ENCODE measurements around the gene PLD2.
A peak's percentile ranks its signal among the peaks of the same experiment; 100 is the strongest.
"Not testable (repeated sequence)": the region's sequence is repeated elsewhere in the genome, so short reads cannot be mapped to it uniquely, and the experiment has no call there.

Gene PLD2

DNA sequence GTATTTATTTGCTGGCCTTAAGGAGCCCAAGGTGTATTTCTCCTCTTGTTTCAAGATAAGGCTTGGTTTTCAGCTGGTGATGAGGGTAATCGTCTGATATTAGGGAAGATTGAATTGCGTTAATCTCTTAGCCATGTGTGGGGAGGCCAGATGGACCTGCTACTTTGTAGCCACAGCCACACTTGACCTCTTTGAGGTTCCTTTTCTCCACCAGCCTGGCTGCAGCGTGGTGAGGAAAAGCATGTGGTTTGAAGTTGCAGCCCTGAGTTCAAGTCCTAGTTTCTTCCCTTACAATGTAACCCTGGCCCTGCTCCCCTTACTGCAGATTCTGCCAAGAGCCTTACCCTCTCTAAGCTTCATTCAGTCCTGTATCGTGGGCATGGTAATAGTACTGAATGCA, 29.3 kb downstream of the PLD2 start:
- DNase-seq (ENCODE audit: low spot score), result no peak

DNA sequence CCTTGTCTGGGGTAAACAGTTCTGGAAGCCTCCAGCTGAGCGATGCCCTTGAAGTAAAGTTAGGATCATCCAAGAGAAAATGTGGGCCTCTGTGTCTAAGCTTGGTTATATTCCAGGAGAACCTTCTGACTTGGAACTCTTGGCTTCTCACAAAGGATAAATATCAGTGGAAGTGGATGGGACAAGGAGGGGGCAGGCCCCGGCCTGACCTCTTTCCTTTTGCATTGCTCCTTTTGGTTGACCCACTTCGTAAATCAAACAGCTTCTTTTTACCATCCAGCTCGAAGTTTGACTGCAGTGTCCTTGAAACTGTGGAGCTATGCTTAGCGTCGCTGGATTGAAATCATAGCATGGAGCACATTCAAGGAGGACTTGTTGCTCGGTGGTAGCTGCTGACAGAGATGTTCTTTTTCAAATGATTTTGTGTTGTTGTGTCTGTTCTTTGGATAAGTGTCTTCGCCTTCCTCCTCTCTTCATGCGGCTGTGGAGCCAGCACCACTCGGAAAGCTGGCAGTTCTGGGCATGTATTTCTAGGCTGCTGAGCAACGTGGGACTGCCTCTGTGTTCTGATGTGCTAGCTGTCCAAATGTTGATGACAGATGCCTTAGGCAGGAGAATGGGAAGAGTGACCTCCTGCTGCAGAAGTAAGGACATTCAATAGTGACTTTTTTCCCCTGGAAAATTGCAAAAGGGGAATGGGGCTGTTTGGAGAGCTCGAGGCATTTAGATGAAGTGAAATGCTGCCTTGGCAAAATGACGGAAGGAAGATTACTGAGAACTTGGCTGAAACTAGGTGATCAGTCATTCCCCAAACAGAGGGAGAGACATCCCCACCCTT, 30.7 kb downstream of the PLD2 start:
- no peak for DNase-seq (ENCODE audit: low spot score)

DNA sequence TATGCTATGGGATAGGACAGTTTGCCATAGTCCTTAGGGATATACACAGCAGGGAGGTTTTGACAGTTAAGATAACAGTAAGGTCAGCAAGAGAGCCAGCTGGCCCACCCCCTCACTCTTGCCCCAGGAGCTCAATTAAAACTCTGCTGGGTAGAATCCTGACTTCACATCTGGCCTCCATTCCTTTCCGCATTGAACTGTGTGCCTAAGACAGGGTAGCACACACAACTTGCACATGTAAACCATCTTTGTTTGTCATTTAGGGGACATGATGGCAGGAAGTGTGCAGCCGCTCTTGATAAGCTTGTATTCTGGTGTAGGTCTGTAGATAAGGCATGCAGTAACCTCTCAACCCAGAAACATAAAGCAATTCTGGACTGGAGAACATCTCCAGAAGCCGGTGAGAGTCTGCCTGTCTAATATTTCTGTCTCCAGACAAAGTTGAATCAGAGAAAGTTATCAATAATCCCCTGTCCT, 31.4 kb downstream of the PLD2 start:
- DNase-seq (ENCODE audit: low spot score), result no peak

DNA sequence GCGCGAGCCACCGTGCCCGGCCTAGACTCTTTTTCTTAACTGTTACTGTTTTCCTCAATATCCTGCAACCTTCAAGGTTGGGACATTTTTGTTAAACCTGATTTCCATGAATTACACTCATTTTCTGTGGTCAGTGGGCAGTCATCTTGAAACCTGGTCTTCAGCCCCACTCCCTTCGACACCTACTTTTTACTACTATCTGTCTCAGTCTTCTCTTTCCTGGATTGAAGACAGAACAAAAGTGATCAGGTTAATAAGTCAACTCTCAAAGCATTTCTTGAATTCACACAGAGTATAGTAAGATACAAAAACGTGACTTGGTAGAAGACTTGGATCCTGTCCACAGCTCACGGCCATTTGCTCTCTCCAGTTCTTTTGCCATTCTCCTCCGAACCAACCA, 32.3 kb downstream of the PLD2 start:
- no peak for DNase-seq (ENCODE audit: low spot score)

DNA sequence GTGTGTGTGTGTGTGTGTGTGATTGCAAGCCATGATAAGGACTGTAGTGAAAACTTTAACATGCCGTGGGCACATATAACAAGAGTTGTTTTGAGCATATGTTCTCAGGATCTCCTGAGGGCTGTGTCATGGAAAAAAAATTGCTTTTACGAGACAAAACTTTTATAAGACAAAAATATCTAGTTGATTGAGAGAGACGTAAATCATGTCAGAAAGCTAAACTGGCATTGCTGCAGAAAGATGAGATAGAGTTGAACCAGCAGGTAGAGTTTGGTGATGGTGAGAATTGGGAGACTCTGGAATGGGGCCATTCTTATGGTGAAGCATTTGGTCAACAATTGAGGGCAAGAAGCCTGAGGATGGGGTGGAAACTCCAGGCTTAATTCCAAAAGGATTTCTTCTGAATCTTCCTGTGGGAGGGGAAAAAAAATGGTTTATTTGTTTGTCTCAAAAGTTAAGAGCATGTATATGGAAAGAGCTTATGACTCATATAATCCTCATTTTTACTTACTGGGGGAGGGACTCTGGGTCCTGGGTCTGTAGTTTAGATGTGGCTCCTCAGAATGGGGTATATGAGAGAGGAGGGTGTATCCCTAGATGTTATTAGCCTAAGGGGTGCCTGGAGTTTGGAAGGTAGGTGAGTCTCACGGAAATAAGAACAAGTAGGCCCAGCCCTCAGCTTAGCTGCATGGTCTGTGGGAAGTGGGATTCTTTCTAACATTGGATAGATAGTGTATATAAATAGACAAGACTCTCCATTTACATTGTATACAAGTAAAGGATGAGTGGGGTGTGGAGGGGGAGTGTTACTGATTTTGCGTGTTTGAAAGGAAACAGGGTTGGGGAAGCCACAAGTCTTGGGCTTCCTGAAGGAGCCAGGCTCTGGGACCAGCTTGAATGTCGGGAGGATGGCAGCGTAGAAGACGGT, 33.3 kb downstream of the PLD2 start:
- no peak for DNase-seq (ENCODE audit: low spot score)

DNA sequence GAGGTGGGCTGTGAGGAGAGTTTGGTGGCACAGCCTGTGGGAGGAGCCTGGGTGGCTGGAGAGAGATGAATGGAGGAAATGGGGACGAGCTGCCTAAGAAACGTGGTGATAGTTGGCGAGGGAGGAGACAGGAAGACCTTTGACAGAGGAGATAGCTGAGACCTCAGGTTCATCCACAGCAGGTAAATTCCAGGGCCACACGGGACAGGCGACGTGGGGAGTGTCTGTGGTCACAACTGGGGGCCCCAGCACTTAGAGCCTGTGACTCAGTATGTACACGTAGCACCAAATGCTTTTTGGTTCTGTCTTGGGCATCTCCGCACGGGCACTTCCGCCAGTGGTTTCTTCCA, 33.9 kb downstream of the PLD2 start:
- DNase-seq (ENCODE audit: low spot score), result peak; percentile 12

GRCh38 chr17:4842376-4842775, 35.4 kb downstream of the PLD2 start:
- DNase-seq (ENCODE audit: low spot score), result no peak

DNA sequence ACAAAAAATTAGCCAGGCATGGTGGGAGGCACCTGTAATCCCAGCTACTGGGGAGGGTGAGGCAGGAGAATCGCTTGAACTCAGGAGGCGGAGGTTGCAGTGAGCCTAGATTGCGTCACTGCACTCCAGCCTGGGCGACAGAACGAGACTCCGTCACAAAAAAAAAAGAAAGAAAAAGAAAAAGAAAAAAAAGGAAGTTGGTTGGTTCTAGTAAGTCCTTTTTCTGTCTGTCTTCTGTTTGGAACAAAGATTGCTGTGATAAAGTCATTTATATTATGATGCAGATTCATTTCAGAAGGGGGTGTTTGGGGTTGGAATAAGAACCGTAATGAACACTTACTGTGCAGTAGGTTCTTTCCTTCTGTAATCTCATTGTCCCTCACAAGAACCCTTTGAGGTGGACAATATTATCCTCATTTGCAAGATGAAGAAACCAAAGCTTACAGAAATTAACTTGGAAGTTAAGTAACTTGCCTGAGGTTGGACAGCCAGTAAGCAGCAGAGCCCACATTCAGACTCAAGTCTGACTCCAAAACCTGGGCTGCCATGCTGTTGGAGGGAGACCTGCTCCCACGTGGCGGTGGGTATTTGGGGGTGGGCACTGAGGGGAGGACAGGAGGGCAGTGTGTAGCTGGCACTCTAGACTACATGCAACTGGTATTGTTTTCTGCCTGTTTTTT, 36.5 kb downstream of the PLD2 start:
- no peak for DNase-seq (ENCODE audit: low spot score)

- no peak for DNase-seq (ENCODE audit: low spot score)
Observed at GRCh38 chr17:4845118-4845517, 38.2 kb downstream of the PLD2 start.

DNA sequence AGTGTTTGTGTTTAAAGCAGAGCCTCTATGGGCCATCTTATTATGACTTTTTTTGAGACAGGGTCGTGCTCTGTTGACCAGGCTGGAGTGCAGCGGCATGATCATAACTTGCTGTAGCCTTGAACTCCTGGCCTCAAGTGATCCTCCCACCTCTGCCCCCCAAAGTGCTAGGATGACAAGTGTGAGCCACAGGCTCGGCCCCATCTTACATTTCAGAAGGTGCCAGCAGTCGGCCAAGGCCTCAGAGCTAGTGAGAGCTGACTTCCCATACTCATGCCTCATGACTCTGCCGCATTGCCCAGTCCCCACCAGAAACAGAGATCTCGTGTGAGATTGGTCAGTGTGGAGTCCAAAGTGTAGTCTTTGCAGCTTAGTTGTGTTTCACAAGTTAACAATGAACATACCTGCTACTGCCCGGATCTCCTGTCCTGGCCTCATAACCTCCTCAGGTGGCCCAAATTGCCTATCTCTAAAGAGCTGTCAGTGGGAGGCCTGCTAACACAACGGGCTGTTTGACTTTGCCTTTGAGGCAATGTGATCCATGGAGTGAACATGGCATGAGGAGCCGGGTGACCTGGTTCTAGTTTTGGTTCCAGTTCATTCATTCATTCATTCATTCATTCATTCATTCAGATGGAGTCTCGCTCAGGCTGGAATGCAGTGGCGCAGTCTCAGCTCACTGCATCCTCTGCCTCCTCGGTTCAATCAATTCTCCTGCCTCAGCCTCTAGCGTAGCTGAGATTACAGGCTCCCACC, 39.9 kb downstream of the PLD2 start:
- DNase-seq (ENCODE audit: low spot score), result no peak

DNA sequence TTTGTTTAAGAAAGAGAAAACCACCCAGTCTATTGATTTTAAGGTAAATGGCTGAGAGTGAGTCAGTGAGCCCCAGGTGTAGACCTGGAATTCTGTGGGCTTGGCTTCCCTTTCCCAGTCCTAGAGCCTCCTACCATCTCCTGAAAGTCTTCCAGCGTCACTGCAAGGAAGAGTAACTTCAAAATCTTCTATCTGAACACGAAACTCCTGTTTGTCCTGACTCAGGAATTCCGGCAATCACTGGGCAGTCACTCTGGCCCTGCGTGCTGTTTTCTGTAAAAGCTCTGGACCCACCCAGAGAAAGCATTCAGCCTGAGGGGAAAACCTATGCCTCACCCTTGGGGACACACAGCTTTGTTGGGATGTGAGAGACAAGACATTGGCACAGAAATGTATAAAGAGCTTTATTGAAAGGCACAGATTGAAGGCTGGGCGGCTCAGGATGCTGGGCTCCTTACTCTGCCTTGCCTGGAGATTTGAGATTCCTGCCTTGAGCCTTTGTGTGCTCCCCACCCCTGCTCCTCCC, 42.1 kb downstream of the PLD2 start:
- DNase-seq (ENCODE audit: low spot score), result no peak

DNA sequence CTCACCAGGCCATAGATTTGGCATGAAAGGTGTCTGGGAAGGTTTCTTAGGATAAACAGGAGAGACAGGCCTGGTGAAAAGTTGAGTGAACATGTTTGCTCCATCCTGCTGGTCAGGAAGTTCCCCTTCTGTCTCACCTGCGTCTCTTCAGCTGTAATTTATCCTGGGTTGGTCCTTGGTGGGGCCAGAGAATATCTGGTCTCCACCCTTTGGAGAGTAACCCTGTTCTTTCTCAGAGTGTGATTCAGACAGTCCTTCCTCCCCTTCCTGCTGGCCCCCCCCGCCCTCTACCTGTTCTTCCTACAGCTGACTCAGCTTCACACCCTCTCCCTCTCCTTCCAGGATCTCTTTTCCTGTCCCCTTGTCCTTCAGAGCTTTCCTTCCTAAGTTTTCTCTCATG, 43.3 kb downstream of the PLD2 start:
- DNase-seq (ENCODE audit: low spot score), result no peak

- no peak for DNase-seq (ENCODE audit: low spot score)
Observed at GRCh38 chr17:4851084-4851483, 44.1 kb downstream of the PLD2 start.

DNA sequence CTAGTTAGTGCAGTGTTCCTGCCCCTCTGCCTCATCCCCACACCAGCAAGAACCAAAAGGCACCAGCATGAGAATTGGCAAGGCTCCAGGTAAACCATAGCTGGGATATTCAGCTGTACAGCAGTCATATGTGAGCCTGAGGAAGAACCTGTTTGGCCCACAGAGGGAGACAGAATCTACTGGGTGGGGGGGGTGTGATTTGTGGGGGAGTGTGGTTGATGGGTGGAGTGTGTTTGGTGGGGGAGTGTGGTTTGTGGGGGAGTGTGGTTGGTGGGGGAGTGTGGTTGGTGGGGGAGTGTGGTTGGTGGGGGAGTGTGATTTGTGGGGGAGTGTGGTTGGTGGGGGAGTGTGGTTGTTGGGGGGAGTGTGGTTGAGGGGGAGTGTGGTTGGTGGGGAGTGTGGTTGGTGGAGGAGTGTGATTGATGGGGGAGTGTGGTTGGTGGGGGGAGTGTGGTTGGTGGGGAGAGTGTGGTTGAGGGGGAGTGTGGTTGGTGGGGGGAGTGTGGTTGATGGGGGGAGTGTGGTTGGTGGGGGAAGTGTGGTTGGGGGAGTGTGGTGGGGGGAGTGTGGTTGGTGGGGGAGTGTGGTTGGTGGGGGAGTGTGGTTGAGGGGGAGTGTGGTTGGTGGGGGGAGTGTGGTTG, 45.7 kb downstream of the PLD2 start:
- no peak for DNase-seq (ENCODE audit: low spot score)

GRCh38 chr17:4853208-4853671, 46.3 kb downstream of the PLD2 start:
- DNase-seq (ENCODE audit: low spot score), result no peak

DNA sequence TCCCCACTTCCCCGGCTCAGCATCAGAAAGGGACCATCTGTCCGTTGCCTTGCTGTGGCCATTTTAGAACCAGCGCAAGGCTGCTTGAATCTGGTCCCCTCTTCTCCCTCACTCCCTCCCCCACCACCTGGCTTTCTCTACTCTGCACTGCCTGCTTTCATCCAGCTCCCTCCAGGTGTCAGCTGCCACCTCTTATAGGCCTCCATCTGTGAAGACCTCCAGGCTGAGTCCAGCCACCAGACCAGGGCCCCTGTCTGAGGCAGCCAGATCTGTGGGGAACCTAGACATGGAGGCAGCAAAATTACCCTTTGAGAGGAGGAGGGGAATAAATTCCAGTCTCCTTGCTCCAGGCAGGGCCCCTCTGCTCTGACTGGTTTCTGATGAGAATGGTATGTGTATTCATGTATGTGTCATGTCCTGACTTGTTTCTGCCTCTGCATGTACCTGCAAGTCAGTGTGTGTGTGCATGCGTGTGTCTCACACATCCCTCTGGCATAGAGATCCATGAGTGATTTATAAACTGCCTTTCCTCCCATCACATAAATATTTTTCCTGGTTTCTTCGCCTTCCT, 47.2 kb downstream of the PLD2 start:
- no peak for DNase-seq (ENCODE audit: low spot score)

GRCh38 chr17:4856271-4856936, 49.5 kb downstream of the PLD2 start:
- DNase-seq (ENCODE audit: low spot score), result no peak

DNA sequence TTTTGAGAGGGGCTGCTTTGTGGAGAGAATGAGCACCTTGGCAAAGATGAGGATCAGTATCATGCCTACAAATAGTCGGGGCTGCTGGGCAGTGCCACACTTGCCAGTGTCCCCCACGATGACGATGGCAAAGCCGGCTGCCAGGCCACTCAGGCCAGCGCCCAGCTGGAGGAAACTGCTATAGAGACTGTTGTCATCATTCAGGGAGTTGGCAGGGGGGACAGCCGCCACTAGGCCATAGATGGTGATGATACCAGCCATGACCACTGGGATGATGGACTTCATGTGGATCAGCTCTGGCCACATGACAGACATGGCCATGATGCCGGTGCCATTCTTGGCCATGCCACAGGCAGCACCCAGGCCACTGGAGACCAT, 50.0 kb downstream of the PLD2 start:
- DNase-seq (ENCODE audit: low spot score), result no peak

GRCh38 chr17:4857347-4857746, 50.4 kb downstream of the PLD2 start:
- DNase-seq (ENCODE audit: low spot score), result not testable (repeated sequence)

Data from CD4-positive, alpha-beta T cell treated with Interleukin-15 for 4 hours (primary cell).